T1000 (cell line): ENCODE data around the gene AFF4.
A peak's percentile ranks its signal among the peaks of the same experiment; 100 is the strongest.
"Not testable (repeated sequence)": the region's sequence is repeated elsewhere in the genome, so short reads cannot be mapped to it uniquely, and the experiment has no call there.

Experiments used
- DNase-seq: peaks from one replicate; lab custom pipeline; 2025; ENCODE audit warnings: mixed read lengths; lab: John Stamatoyannopoulos, UW

Gene AFF4

DNA sequence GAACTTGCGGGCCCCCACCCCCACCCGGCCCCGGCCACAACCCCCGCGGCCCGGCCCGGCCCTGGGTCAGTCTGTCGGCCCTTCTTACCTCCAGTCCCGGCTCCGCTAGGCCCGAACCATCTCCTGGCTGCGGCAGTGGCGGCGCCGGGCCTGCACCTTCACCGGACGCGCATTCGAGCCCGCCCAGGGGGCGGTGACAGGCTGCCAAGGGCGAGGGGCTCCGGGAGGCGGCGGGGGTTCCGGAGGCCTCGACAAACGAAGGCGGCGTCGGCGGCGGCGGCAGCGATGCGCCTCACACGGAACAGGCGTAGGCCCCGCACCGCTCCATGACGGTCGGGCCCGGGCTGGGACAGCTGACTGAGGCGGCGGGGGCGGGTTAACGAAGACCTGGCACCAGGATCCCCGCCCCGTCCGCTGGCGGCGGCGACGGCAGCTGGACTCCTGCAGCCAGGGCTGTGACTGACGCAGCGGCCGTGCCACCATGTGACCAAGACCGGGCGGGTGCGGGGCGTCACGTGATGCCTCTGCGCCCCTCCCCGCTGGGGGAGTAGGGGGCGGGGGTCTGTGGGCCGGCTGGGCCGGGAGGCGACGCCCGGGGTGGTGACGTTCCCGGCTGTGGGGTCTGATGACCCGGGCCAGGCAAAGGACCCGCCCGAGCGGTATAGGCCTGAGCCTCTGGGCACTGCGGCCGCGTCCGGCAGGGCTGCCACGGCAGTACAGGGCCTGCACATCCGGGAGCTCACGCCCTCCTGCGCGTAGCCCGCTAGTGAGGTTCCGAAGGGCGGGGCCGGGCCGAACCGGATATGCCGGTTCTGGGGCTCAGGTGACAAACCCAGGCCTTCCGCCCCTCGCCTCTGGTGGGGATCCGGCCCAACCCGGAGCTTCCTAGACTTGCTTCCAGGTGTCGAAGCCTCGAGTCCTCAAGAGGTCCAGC, at the start of gene AFF4:
Gene AFF4 (minus strand): TSS at position 464 of the 934 bp plus-strand sequence. CDS start 26,445 bp downstream, outside the sequence.
- peak; percentile 90 for DNase-seq

GRCh38 chr5:133008455-133008854, 45.0 kb upstream of the AFF4 start:
- DNase-seq, result not testable (repeated sequence)

DNA sequence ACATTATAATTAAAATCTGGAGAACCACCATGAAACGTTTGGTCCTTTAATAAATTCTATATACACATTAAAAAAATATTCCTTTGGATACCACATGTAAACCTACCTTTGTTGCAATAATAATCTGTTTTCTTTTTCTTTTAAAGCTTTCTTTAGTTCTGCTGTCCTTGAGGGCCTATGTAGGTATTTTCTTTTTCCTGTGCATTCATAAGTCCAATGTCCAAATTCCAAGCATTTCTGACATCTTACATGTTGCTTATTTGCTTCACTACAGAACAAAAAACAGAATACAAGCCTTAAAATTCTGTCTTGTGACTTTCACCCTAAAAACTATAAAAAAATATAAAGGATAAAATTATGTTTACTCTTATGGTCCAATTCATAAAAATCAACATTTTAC, 43.2 kb upstream of the AFF4 start:
- DNase-seq, result no peak

DNA sequence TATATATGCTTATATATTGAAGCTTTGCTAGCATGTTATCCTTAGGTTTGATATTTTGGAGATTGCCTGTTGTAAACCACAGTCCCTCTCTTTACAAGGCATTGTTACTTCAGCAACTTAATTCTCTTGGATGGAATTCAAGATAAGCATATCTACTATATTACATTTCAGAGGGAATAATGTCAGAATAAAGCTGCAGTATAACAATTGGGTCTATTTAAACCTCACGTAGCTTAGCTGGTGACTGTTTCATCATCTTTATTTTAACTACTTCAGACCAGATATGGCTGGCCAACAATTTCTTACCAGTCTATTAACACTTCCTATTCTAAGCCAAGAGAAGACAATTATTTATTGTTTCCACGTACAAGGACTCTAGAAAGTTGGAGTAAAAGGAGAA, 35.8 kb upstream of the AFF4 start:
- no peak for DNase-seq

DNA sequence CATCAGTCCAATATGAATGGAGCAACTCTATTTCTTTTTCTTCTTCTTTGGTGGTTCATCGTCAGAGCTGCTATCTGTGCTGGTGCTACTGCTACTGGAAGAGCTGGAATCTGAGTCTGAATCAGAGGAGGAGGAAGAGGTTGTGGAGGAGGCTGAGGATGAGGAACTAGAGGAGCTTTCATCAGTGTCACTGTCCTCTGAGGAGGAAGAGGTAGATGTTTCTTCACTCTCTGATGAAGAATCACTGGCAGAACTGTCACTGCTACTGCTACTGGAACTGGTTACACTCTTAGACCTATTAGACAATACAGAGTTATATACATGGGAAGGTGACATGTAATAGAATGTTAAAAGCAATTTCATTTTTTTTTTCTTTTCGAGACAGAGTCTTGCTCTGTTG, 35.1 kb upstream of the AFF4 start:
- DNase-seq, result no peak

- DNase-seq, result no peak
Measured at GRCh38 chr5:132996307-132996706, 32.9 kb upstream of the AFF4 start.

DNA sequence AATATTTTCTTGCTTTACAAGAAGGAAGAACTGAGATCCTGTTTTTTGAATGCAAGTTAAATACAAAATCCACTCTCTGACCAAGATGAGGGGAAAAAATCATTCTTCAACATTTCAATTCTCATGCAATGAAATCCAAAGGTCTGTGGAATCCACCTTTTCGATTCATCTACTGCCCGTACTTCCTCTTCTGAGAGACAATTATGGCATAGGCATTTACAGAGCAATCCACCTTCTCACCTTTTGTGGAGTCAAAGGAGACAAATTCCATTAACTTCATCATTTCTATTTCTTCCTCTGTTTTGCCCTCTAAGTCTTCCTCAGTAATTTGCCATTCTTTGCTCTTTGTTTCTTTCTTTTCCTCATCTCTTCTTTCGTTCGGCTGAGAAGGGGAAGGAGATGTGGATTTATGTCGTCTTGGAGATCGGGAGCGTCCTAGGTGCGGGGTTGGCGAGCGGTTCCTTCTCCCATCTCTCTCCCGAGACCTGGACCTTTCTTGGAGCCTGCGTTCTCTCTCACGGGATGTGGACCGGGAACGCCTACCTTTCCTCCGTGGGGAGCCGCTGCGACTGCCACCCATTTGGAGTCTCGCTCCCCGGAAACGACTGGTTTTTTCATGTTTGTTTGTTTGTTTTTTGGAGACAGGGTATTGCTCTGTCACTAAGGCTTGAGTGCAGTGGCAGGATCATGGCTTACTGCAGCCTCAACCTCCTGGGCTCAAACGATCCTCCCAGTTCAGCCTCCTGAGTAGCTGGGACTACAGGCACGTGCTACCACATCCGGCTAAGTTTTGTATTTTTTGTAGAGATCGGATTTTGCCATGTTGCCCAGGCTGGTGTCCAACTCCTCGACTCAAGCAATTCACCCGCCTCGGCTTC, 24.3 kb upstream of the AFF4 start:
- DNase-seq, result no peak

- not testable (repeated sequence) for DNase-seq
Measured at GRCh38 chr5:132982971-132983370, 19.5 kb upstream of the AFF4 start.

DNA sequence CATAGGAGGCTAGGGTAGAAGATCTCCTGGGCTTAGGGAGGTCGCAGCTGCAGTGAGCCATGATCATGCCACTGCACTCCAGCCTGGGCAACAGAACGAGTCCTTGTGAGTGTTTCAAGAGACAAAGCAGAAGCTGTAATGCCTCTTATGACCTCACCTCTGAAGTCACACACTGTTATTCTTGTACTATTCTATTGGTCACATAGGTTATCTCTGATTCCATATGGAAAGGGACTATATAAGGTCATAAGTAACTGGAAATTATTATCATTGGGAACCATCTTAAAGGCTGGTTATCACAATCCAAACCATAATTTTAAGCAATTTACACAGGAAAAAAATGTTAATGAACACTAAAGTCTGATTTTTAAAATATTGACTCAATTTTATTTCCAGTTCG, 17.9 kb upstream of the AFF4 start:
- no peak for DNase-seq

DNA sequence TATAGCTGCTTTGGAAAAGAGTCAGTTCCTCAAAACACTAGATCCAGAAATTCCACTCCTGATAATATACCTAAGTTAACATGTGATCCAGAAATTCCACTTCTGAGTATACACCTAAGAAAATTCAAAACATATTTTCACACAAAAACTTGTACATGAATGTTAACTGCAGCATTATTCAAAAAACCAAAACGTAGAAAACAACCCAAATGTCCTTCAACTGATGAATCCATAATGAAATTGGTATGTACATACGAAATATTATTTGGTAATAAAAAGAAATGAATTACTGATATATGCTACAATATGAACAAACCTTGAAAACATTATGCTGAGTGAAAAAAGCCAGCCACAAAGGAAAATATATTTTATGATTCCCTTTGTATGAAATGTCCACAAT, 16.5 kb upstream of the AFF4 start:
- DNase-seq, result no peak

GRCh38 chr5:132979367-132979940, 16.0 kb upstream of the AFF4 start:
- DNase-seq, result no peak

- no peak for DNase-seq
Measured at GRCh38 chr5:132976852-132977251, 13.4 kb upstream of the AFF4 start.

DNA sequence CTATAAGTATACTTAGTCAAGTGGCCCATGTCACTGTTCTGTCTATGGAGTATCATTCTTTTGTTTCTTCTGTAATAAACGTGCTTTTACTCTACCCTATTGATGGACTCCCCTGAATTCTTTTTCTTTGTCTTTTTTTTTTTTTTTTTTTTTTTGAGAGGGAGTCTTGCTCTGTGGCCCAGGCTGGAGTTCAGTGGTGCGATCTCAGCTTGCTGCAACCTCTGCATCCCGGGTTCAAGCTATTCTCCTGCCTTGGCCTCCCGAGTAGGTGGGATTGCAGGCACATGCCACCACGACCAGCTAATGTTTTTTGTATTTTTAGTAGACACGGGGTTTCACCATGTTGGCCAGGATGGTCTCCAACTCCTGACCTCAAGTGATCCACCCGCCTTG, 9.0 kb upstream of the AFF4 start:
- not testable (repeated sequence) for DNase-seq

DNA sequence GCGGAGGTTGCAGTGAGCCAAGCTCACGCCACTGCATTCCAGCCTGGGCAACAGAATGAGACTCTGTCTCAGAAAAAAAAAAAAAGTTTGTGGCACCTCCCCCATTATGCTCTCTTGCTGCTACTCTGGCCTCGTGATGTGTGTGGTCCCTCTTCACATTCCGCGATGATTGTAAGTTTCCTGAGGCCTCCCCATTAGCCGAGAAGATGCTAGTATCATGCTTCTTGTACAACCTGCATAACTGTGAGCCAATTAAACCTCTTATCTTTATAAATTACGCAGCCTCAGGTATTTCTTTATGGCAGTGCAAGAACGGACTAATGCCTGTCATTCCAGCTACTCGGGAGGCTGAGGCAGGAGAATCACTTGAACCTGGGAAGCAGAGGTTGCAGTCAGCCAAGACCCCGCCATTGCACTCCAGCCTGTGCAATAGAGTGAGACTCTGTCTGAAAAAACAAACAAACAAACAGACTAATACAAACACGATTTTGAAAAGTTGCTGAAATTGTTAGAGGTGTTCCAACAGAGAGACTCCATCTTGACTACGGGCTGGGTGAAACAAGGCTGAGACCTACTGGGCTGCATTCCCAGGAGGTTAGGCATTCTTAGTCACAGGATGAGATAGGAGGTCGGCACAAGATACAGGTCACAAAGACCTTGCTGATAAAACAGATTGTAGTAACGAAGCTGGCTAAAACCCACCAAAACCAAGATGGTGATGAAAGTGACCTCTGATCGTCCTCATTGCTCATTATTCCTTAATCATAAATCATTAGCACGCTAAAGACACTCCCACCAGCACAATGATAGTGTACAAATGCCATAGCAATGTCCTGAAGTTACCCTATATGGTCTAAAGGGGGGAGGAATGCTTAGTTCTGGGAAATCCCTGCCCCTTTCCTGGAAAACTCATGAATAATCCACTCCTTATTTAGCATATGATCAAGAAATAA, 8.3 kb upstream of the AFF4 start:
- peak; percentile 21 for DNase-seq

- DNase-seq, result no peak
Measured at GRCh38 chr5:132965120-132965519, 1.7 kb upstream of the AFF4 start.

DNA sequence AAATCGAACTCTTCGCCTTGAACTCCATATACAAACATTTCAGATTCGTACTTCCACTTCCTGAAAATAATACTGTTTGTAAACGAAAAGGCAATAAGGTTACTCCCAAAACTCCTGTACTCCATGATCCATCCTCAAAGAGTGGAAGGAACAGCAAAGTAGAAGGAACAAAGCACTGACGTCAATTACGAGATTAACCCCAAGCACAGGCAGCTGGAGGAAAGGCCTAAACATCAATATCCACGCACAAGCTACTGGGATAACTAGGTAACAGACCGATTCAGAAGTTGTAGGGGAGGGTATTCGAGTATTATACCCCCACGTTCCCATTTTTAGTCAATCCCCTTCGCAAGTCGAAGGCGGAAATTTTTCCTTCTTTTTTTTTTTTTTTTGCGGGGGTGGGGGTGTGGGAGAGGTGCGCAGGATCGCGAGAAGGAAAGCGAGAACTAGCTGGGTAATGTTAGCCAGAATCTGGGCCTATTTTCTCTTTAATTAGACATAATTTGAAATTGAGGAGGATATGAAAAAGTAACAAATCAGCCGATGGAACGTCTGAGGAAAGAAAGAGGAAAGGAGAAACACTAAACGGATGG, 909 bp downstream of the AFF4 start:
- peak; percentile 4 for DNase-seq

- no peak for DNase-seq
Measured at GRCh38 chr5:132961887-132962286, 1.5 kb downstream of the AFF4 start.

DNA sequence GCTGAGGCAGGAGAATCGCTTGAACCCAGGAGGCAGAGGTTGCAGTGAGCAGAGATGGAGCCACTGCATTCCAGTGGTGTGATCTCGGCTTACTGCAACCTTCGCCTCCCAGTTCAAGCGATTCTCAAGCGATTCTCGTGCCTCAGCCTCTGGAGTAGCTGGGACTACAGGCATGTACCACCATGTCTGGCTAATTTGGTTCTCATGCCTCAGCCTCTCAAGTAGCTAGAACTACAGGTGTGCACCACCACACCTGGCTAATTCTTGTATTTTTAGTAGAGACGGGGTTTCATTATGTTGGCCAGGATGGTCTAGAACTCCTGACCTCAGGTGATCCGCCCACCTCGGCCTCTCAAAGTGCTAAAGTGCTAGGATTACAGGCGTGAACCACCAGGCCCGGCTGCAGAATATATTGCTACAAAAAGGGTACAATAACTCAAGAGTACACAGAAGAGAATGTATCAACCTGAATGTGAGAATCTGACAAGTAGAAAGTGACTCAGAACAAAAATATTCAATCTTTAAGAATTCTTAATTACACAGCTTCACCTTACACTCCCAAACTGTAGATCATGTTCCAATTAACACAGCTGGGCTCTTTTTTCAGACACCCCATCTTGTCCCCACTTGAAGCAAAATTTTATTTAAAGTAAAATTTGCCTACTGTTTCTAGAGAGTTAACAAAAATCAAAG, 2.2 kb downstream of the AFF4 start:
- DNase-seq, result not testable (repeated sequence)

- DNase-seq, result not testable (repeated sequence)
Measured at GRCh38 chr5:132956166-132956799, 7.2 kb downstream of the AFF4 start.

- no peak for DNase-seq
Measured at GRCh38 chr5:132953710-132954109, 9.7 kb downstream of the AFF4 start.
